Hepatocyte (in vitro differentiated cells): Measurements from ENCODE around the gene FBXO42.

ENCODE experiments used
- CTCF ChIP-seq: fragments of 200-600 bp; sonication (generic); IDR thresholded peaks from 2 replicates; pipeline ENCODE4 v1.5.1; 2016; ENCODE audit warnings: antibody characterized with exemption, mild to moderate bottlenecking; ENCODE audit not compliant: poor library complexity
- EZH2 ChIP-seq: fragments of 200-600 bp; sonication (generic); IDR thresholded peaks from 2 replicates; pipeline ENCODE4 v1.6.1; 2016; ENCODE audit warnings: antibody characterized with exemption, mild to moderate bottlenecking, borderline replicate concordance
- EZH2phosphoT487 ChIP-seq: fragments of 200-600 bp; sonication (generic); IDR thresholded peaks from one replicate; pipeline ENCODE4 v1.6.1; 2018; ENCODE audit warnings: antibody characterized with exemption, mild to moderate bottlenecking, low read depth, moderate library complexity; ENCODE audit not compliant: unreplicated experiment, severe bottlenecking

DNA sequence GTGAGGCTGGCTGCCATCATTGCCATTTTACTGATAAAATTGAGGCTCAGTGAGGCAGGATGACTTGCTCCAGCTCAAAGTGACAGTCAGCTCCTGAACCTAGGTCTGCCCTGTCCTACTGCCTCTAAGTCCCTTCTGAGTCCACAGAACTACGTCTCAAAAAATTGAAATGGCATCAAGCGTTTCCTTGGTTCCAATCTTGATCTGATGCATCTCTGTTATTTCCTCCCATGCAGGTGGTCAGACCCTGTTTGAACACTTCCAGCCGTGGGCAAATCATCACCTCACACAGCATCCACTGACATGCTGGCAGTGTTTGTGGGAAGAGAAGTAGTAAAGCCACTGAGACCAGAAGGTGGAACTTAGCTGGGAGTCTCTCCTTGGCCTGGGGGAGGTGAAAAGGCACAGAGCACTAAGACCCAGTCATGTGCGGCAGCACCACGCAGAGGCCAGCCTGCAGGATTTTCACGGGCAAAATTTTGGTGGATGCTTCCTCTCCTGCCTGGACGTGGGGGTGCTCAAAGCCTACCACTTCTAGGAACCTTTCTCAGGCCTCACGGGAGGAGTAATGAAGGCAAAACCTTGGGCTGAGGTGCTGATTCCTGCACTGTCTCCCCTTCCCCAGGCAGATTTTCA, 107.5 kb downstream of the FBXO42 start:
- no peak for TF ChIP-seq EZH2
- no peak for TF ChIP-seq CTCF
- TF ChIP-seq EZH2phosphoT487 = no peak
